Liver (tissue), 9 donors: Measurements from ENCODE around the gene LARGE1. TPM values are rescaled to one million over a fixed set of nuclear protein-coding genes. Genes with fewer than 3 reads are reported as not detected.

Source experiments
- DNase-seq: peaks from one replicate; pipeline ENCODE4 v3.0.0-alpha.2; 2017; ENCODE audit warnings: low spot score
- H3K27ac ChIP-seq, 2 donors: one replicate each; pipeline ENCODE4 v1.7.0; 2013; ENCODE audit warnings: inconsistent platforms in 2 of 2, low read length in 2 of 2, control low read depth in 1 of 2, low read depth in 1 of 2, mild to moderate bottlenecking in 1 of 2
- H3K27me3 ChIP-seq, 4 donors: one replicate each; pipeline versions ENCODE4 v1.6.1 to v1.7.0; 2013; ENCODE audit warnings: low read length in 3 of 4, inconsistent platforms in 1 of 4, mild to moderate bottlenecking in 1 of 4, moderate library complexity in 1 of 4; ENCODE audit not compliant: control insufficient read depth in 4 of 4, insufficient read depth in 4 of 4
- H3K36me3 ChIP-seq, 4 donors: one replicate each; pipeline versions ENCODE4 v1.6.1 to v1.7.0; 2013; ENCODE audit warnings: low read length in 3 of 4, mild to moderate bottlenecking in 3 of 4, low read depth in 1 of 4, moderate library complexity in 1 of 4; ENCODE audit not compliant: control insufficient read depth in 4 of 4, insufficient read depth in 3 of 4
- H3K4me1 ChIP-seq, 4 donors: one replicate each; pipeline versions ENCODE4 v1.6.1 to v1.7.0; 2013; ENCODE audit warnings: low read length in 3 of 4, mild to moderate bottlenecking in 3 of 4, moderate library complexity in 1 of 4; ENCODE audit not compliant: control insufficient read depth in 4 of 4, insufficient read depth in 4 of 4
- H3K4me3 ChIP-seq, 3 donors: one replicate each; pipeline versions ENCODE4 v1.6.1 to v1.7.0; 2013; ENCODE audit warnings: low read length in 3 of 3, control low read depth in 1 of 3, low read depth in 1 of 3, mild to moderate bottlenecking in 1 of 3
- H3K9ac ChIP-seq, 2 donors: one replicate each; pipeline ENCODE4 v1.7.0; 2013; ENCODE audit warnings: low read length in 2 of 2, mild to moderate bottlenecking in 2 of 2, moderate library complexity in 2 of 2, control low read depth in 1 of 2, low read depth in 1 of 2
- H3K9me3 ChIP-seq, 4 donors: one replicate each; pipeline versions ENCODE4 v1.6.1 to v1.7.0; 2013; ENCODE audit warnings: low read length in 3 of 4; ENCODE audit not compliant: control insufficient read depth in 4 of 4
- ATF3 ChIP-seq: IDR thresholded peaks from 2 replicates; pipeline ENCODE4 v1.6.1; 2016; ENCODE audit warnings: antibody characterized with exemption
- CTCF ChIP-seq: fragments of 150-350 bp; IDR thresholded peaks from 2 replicates; pipeline ENCODE4 v1.5.1; 2017; ENCODE audit warnings: improper control_type of control experiment, low read depth, low read length; ENCODE audit not compliant: missing input control
- EGR1 ChIP-seq, 2 donors: IDR thresholded peaks; 2 replicates each; pipeline ENCODE4 v1.6.1; 2016 to 2018; ENCODE audit warnings: antibody characterized with exemption in 2 of 2, low read depth in 2 of 2
- GABPA ChIP-seq, 2 donors: IDR thresholded peaks in 1 of 2; conservative IDR thresholded peaks in 1 of 2; 2 replicates each; pipeline ENCODE4 v1.6.1; 2016; ENCODE audit warnings: antibody characterized with exemption in 2 of 2, mild to moderate bottlenecking in 1 of 2, moderate library complexity in 1 of 2
- JUND ChIP-seq, 2 donors: IDR thresholded peaks; 2 replicates each; pipeline ENCODE4 v1.6.1; 2016; ENCODE audit warnings: antibody characterized with exemption in 2 of 2
- NR2F2 ChIP-seq: IDR thresholded peaks from 2 replicates; pipeline ENCODE4 v1.6.1; 2016; ENCODE audit warnings: antibody characterized with exemption
- RAD21 ChIP-seq, 2 donors: IDR thresholded peaks; 2 replicates each; pipeline ENCODE4 v1.6.1; 2016; ENCODE audit warnings: antibody characterized with exemption in 2 of 2, mild to moderate bottlenecking in 2 of 2
- REST ChIP-seq: IDR thresholded peaks from 2 replicates; pipeline ENCODE4 v1.6.1; 2016; ENCODE audit warnings: antibody characterized with exemption, mild to moderate bottlenecking
- SP1 ChIP-seq: IDR thresholded peaks from 2 replicates; pipeline ENCODE4 v1.6.1; 2018; ENCODE audit warnings: antibody characterized with exemption, mild to moderate bottlenecking
- TAF1 ChIP-seq: conservative IDR thresholded peaks from 2 replicates; pipeline ENCODE4 v1.6.1; 2016; ENCODE audit warnings: antibody characterized with exemption, mild to moderate bottlenecking
- YY1 ChIP-seq: IDR thresholded peaks from 2 replicates; pipeline ENCODE4 v1.6.1; 2016; ENCODE audit warnings: antibody characterized with exemption, mild to moderate bottlenecking
- WGBS: extraction: QIAGEN DNeasy Blood & Tissue Kit; methylation state at CpG from one replicate; pipeline ENCODE4 v1.1.7; 2013; 5-methylcytosine and 5-hydroxymethylcytosine counted together
- polyA plus RNA-seq, 2 donors: library from polyadenylated mRNA; stranded (reverse) in 1 of 2; unstranded in 1 of 2; fragments of 200-250 nt in 1 of 2; fragments of >200 nt in 1 of 2; fragmentation: Nextera tagmentation in 1 of 2; extraction: Ambion mirVana in 1 of 2; gene quantifications; one replicate each; pipeline versions ENCODE4 v1.2.1 to v1.2.3, GENCODE V29; 2013 to 2015
- total RNA-seq, 2 donors: library from RNA; depleted of rRNA; stranded (reverse); fragments of >200 nt; gene quantifications; one replicate each; pipeline ENCODE4 v1.2.3, GENCODE V29; 2014
- TF ChIP-seq, protein P1 (sequence below): IDR thresholded peaks from 2 replicates; pipeline ENCODE4 v1.6.1; 2016; ENCODE audit warnings: antibody characterized with exemption
- TF ChIP-seq, protein P2 (sequence below): IDR thresholded peaks from 2 replicates; pipeline ENCODE4 v1.6.1; 2016; ENCODE audit warnings: antibody characterized with exemption
- donor health status: healthy.
- donor health status: healthy.
- donor health status: healthy.
- donor health status: healthy.
- donor health status: healthy.

LARGE1 gene
- total and polyA plus RNA-seq, 4 donors: 2.3 to 14.1 (median 5.7) TPM

GRCh38 chr22:33470456-33470855 lies 449.8 kb downstream of the LARGE1 start:
- Histone ChIP-seq H3K9ac (no peak overlapping the region), H3K4me1 (no peaks in the 10 kb centered on the region), H3K9me3 (no peaks in the 10 kb centered on the region), H3K36me3 (no peaks in the 10 kb centered on the region), H3K27me3 (no peaks in the 10 kb centered on the region), H3K4me3 (no peak overlapping the region), H3K27ac (no peak overlapping the region)
- 82% methylated on average over 6 of the region's 6 CpGs for WGBS
- TF ChIP-seq EGR1 (IDR thresholded peaks at IDR 0.05; ENCODE audit: low read depth in 2 of 2): no peak
- TF ChIP-seq YY1: no peak
- TF ChIP-seq, protein P1, sequence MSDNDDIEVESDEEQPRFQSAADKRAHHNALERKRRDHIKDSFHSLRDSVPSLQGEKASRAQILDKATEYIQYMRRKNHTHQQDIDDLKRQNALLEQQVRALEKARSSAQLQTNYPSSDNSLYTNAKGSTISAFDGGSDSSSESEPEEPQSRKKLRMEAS: no peak
- TF ChIP-seq SP1: no peak
- TF ChIP-seq, protein P2, sequence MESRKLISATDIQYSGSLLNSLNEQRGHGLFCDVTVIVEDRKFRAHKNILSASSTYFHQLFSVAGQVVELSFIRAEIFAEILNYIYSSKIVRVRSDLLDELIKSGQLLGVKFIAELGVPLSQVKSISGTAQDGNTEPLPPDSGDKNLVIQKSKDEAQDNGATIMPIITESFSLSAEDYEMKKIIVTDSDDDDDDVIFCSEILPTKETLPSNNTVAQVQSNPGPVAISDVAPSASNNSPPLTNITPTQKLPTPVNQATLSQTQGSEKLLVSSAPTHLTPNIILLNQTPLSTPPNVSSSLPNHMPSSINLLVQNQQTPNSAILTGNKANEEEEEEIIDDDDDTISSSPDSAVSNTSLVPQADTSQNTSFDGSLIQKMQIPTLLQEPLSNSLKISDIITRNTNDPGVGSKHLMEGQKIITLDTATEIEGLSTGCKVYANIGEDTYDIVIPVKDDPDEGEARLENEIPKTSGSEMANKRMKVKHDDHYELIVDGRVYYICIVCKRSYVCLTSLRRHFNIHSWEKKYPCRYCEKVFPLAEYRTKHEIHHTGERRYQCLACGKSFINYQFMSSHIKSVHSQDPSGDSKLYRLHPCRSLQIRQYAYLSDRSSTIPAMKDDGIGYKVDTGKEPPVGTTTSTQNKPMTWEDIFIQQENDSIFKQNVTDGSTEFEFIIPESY: no peak
- TF ChIP-seq GABPA (IDR thresholded peaks at IDR 0.05 in 1 of 2, conservative IDR thresholded peaks at IDR 0.05 in 1 of 2): no peak
- TF ChIP-seq RAD21 (IDR thresholded peaks at IDR 0.05): no peak
- TF ChIP-seq ATF3: no peak
- no peak for TF ChIP-seq REST
- DNase-seq: no peak

DNA sequence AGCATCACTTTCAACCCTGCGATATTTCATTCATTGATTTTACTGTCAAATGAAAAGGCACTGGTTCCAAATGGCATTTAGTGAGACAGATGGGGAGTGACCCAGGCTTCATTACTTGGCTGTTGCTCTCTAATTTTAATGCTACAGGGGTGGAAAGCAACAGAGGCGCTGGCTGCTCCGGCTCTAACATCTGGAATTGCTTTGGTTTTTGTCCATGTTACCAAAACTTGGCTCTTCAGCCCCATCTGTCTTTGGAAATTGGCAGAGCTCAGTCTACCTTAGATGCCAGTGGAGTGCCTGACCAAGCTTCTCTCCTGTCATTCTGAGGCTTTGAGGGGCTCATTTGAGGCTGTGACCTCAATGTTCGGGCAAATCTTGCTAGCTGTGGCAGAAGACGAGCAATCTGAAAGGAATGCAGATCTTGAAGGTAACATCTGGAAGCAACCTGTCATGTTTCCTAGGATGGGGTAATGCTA lies 452.6 kb downstream of the LARGE1 start:
- WGBS: 92% methylated on average over 5 of the region's 5 CpGs
- H3K36me3 ChIP-seq: no peaks in the 10 kb centered on the region
- H3K4me1 ChIP-seq: no peaks in the 10 kb centered on the region
- H3K27me3 ChIP-seq: no peaks in the 10 kb centered on the region
- TF ChIP-seq RAD21 (IDR thresholded peaks at IDR 0.05): peak; percentile 25 to 60
- TF ChIP-seq JUND (IDR thresholded peaks at IDR 0.05): no peak
- no peak for TF ChIP-seq TAF1
- no peak for TF ChIP-seq NR2F2
- TF ChIP-seq GABPA (IDR thresholded peaks at IDR 0.05 in 1 of 2, conservative IDR thresholded peaks at IDR 0.05 in 1 of 2): no peak
- no peak for TF ChIP-seq CTCF
- TF ChIP-seq, protein P1: no peak
- no peaks in the 10 kb centered on the region for H3K9me3 ChIP-seq
- no peak overlapping the region for H3K4me3 ChIP-seq
- H3K9ac ChIP-seq: no peak overlapping the region
- no peak for DNase-seq
- H3K27ac ChIP-seq: no peak overlapping the region
